Fibroblast of peridontal ligament (primary cell): ENCODE measurements around the gene SYS1.

Source experiments
- DNase-seq: peaks from one replicate; pipeline ENCODE4 v3.0.0-alpha.2; 2010; ENCODE audit errors: extremely low read depth

SYS1 gene

DNA sequence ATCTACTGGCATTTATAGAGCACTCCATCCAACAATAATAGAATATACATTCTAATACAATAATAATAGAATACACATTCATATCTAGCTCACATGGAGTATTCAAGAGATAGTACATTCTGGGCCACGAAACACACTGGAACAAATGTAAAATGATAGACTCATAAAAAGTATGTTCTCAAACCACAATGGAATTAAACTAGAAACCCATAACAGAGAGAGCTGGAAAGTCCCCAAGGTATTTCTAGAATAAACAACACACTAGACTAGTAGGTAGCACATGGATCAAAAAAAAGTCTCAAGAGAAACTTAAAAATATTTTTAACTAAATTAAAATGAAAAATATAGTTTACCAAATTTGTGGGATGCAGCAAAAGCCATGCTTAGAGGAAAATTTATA is 24.3 kb downstream of the SYS1 start:
- no peak for DNase-seq

DNA sequence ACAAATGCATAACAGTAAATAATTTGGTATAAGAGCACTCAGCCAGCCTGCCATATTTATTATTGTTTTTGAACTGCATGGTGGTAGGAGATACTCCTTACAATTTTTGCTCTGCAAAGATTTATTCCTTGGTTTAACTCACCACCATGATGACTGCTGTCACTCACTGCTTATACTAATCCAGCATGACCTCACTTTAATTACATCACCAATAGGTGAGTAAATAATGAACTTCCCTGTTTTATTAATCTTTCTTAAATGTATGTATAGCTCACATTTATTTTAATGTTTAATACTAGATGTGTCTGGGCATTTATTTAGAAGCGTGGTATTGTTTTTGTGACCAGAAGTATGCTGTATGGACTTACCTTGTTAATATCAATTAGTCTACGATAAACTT is 28.0 kb downstream of the SYS1 start:
- DNase-seq, result no peak

DNA sequence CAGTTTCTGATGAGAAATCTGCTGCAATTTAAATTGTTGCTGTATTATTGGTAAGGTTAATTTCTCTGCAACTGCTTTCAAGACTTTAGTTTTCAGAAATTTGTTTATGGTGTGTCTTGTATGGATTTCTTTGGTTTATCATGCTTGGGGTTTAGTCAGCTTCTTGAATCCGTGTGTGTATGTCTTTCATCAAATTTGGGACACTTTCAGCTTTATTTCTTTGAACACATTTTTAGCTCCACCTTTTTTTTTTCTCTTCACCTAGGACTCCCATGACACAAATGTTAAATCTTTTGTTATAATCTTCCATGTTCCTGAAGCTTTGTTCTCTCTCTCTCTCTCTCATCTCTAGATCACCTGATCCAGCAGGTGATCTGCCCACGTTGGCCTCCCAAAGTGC is 28.6 kb downstream of the SYS1 start:
- no peak for DNase-seq

DNA sequence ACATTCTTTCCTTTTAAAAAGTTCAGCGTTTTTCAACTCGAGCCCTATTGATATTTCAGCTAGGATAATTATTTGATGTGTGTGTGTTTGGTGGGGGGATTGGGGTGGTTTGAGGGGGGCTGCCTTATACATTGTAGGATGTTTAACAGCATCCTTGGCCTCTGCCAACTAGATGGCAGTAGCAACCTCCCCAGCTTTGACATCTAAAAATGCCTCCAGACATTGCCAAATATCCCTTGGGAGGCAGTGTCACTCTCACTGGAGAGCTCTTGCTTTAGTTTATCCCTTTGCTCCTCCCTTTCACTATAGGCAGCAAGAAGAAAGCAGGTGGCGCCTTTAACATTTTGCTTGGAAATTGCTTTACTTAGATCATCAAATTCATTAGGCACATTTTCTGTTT is 29.8 kb downstream of the SYS1 start:
- no peak for DNase-seq

DNA sequence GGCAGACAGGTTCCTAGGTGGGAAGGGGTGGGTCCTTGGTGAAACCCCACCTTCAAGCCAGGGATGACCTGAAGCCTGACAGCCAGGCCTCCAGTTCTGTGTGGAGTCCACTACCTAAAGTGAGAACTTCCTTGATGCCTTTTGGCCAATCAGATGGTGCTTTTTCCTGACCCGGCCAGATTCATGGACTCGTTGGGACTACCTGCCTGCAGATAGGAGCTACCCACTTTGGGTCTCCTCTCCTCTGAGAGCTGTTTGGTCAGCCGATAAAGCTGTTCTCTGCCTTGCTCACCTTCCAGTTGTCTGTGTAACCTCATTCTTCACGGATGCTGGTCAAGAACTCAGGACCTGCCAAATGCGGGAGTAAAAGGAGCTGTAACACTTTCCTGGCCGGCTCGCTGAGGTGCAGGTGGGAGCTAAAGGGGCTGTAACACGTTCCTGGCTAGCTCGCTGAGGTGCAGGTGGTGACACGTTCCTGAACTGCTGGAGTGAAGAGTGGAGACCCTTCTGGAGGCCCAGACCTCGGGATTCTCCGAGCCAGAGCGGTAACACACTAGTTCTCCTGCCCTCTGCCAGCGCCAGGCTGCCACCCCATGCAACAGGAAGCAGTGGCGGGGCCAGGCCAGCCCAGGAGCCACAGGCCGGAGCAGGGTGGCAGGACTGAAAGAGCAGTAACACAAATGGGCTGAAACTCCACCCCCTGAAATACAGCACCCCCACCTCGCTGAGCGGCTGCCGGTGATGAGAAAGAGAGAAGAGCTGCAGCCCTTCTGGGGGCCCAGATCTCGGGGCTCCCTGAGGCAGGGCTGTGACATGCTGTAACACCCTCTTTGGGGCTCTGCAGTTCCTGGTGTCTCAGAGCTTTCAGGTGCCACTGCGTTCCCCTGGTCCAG is 31.5 kb downstream of the SYS1 start:
- DNase-seq, result no peak

DNA sequence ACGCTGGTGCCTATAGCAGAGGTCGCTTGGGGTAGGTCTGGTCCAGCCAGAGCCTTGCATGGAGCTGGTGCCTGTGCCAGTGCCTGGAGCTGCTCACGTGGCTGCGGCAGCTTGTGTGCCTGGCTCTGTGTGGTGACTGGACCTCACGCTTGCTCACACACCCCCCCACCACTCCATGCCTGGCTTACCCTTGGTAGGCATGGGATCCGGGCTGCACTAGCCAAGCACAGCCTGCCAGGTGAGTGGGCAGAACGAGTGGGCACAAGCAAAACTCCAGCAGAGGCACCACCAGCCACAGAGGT is 32.1 kb downstream of the SYS1 start:
- no peak for DNase-seq

DNA sequence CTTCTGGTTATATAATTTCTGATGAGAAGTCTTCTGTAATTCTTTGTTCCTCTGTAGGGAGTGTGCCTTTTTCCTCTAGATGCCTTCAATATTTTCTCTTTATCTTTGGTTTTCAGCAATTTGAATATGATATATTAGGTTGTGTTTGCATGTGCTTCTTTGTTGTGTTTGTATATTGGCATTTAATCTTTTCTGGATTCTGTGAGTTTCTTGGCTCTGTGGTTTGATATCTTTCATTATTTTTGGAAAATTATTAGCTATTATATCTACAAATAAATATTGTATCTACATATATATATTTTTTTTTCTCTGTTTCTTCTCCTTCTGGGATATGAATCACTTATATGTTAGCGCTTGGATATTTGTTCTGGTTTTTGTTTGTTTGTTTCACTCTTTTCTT is 36.1 kb downstream of the SYS1 start:
- no peak for DNase-seq

DNA sequence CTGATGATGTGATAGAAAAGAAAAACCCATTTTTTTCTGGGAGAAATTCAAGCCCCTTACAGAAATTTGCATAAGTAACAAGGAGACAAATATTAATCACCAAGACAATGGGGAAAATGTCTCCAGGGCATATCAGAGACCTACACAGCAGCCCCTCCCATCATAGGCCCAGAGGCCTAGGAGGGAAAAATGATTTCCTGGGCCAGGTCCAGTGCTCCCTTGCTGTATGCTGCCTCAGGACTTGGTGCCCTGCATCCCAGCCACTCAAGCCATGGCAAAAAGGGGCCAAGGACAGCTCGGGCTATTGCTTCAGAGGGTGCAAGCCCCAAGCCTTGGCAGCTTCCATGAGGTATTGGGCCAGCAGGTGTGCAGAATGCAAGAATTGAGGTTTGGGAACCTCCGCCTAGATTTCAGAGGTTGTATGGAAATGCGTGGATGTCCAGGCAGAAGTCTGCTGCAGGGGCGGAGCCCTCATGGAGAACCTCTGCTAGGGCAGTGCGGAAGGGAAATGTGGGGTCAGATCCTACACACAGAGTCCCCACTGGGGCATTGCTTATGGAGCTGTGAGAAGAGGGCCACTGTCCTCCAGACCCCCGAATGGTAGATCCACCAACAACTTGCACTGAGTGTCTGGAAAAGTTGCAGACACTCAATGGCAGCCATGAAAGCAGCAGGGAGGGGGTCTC is 37.5 kb downstream of the SYS1 start:
- DNase-seq, result no peak

DNA sequence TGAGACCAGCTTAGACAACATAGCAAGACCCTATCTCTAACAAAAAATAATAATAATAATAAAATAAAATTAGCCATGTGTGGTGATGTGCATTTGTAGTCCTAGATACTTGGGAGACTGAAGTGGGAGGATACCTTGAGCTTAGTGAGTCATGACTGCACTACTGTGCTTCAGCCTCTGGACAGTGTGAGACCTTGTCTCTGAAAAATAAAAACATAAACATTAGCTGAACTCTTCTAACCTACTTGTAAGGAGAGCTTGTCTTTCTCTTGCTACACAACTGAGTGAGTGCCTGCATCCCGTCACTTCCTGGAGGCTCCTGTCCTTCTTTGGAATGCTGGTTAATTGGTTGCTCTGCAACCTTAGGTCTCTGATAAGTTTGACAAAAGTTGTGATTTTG is 40.0 kb downstream of the SYS1 start:
- DNase-seq, result no peak

DNA sequence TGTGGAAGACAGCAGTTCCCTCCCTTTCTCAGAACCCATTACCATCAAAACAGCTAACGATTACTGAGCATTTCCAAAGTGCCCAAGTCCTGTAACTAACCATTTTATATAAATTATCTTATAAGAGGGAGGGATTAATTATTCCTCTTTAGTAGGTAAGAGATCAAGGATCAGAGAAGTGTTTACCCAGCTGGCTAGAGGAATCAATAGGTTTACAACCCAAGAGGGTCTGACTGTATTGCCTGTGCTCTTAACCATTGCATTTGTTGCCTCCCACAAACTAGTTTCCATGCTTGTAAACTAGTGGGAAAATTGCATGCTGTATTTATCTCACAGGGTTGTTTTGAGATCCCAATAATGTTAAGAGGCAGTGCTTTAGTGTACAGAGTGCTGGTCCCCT is 41.5 kb downstream of the SYS1 start:
- DNase-seq, result no peak

DNA sequence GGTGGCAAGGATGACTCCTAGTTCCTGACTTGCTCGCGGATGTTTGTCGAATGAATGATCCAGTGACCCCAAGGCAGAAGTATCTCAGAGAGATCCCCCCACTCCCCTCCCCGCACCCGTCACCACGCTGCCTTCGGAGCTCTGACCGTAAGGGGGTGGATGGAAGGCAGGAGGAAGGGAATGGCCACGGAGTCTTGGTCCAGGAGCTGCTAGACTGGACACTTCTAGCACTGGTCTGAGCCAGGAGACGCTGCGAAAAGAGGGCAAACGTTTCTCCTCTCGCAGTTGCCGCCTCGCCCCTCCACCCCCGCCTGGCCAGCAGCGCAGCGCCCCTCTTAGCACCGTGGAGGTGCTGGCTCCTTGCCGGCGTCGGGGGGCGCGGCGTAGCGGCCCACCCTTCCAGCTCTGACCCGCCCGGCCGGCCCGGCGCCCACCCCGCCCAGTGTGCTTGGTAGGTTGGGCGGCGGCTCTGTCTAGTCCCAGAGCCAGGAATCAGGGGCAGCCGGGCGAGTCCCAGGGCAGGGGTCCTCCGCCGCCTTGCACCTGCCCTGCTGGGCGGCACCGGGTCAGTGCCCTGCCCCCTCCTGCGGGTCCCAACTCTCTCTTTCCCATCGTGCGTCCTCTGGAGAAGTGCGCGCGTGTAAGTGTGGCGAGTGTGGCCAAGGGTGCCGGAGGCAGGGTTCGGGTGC is 42.8 kb downstream of the SYS1 start:
- no peak for DNase-seq

DNA sequence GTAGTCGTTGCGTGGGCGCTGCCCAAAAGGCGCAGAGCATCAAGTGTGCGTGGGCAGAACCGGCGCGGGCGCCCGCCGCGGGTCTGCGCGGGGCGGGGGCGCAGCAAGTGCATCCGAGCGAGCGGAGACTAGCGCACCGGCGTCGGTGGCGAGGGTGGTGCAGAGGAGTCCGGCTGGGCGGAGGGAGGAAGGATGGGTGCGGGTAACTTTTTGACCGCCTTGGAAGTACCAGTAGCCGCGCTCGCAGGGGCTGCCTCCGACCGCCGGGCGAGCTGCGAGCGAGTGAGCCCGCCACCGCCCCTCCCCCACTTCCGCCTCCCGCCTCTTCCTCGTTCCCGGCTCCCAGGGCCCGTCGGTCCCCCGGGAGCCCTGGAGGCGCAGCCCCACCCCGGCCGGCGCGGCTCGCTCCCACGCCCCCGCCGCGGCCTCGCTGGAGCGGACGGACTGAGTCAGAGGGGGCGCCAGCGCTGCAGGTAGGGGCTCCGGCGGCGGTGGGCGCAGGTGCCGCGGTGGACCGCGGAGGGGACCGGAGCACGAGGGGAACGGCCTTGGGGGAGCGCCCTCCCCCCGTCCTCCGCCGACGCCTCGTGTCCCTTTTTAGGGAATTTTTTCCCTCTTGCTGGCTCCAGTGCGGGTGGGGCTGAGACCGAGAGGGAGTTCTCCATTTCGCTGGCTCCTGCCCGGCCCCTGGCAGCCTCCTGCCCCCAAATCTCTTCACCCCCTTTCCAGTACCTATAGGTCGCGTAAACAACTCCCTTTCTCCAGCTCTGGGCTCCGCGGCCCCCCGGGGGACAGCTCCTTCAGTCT is 43.5 kb downstream of the SYS1 start:
- DNase-seq, result no peak

DNA sequence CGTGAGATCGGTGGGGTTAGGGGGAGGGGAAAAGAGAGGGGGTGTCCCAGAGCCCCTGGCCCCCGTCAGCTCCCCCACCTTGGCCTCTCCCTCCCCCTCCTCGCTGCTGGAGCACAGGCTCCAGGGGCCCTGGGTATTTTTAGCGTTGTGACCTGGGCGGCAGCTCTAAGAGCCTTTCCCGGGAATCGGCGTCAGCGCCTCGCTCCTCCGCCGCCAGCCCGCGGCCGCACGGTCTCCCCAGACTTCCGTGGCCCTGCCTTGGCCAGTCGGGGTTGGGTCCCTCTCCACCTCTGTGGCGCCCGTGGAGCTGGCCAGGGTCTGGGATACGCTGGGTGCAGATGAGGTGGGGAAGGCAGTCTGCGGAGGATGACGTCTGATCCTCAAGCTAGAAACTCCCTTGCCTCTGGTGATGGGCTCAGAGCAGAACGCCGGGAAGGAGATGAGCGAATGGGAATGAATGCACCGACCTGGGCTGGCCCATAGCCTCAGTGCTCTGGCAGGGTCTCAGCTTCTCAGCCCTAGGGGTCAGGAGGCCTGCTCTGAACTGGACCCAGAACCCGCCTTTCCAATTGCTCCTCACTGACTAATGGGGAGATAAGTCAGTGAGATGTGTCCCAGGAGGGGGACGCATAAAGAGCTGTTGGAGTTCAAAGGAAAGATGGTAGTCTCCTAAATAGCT is 44.2 kb downstream of the SYS1 start:
- DNase-seq, result peak; percentile 20

DNA sequence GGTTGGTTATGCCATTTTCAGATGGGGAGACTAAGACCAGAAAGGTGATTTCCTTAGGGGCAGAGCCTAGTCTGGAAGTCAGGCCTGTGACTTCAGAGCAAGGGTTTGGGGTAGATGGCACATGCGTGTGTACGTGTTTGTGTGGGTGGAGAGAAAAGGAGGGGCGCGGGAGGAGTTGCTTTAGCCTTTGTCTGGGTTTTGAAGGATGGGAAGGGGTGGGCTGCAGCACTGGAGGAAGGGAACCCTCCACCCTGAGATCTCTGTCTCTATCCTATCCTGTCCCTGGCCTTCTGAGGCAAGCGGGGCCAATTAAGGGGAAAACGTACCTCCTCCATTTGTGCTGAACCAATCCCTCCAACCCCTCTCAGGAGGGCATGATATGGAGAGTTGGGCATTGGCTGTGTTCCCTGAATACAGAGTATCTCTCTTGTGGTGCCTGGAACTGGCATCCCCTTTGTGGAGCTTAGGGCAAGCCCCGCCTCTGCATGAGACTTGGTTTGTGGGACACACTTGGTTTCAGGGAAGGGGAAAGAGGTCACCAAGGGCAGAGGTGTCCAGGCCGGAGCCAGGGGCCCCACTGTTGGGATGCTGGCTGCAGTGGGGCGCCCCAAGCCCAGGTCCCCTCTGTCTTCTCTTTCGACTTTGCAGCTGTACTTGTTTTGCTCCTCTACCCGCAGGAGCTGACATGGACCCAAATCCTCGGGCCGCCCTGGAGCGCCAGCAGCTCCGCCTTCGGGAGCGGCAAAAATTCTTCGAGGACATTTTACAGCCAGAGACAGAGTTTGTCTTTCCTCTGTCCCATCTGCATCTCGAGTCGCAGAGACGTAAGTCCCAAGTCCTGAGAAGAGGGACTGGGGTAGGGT is 45.1 kb downstream of the SYS1 start, which contains the start of gene DBNDD2:
DBNDD2 (plus strand) TSS at position 507 of the 863 bp plus-strand sequence; CDS start at position 686, 179 bp downstream.
- no peak for DNase-seq

DNA sequence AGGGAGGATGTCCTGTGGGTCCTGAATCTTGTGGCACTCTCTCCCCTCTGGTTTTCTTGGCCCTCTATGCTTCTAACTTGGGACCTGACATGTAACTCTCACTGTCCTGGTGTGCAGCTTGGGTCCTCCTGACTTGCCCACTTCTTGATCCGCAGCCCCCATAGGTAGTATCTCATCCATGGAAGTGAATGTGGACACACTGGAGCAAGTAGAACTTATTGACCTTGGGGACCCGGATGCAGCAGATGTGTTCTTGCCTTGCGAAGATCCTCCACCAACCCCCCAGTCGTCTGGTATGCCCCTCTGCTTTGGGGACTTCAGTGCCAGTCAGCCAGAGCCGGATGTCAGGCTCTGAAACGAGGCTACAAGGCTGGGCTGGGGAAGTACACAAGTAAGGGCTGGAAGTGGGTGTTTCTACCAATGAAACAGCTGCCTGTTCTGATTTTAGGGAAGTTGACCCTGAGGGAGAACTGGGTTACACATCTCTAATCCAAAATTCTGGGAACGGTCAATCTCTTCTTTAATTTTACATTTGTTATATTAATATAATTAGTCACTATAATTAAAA is 45.8 kb downstream of the SYS1 start:
- no peak for DNase-seq

DNA sequence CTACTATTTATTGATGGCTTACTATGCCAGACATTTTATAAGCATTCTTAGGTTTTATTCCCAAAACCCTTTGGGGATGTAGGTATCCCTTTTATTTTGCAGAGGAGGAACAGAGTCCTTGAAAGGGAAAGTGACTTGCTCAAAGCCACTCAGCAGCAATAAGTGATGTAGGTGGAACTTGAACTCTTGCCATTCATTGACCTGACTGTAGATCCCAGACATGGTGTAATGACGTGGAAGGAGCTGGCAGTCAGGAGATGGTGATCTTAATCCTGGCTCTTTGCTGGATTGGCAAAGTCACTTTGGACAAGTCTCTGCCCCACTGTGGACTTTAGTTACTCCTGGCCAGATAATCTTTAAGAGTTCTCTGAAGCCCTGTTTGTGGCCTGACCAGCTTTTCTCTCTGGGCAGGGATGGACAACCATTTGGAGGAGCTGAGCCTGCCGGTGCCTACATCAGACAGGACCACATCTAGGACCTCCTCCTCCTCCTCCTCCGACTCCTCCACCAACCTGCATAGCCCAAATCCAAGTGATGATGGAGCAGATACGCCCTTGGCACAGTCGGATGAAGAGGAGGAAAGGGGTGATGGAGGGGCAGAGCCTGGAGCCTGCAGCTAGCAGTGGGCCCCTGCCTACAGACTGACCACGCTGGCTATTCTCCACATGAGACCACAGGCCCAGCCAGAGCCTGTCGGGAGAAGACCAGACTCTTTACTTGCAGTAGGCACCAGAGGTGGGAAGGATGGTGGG is 46.7 kb downstream of the SYS1 start:
- DNase-seq, result no peak

DNA sequence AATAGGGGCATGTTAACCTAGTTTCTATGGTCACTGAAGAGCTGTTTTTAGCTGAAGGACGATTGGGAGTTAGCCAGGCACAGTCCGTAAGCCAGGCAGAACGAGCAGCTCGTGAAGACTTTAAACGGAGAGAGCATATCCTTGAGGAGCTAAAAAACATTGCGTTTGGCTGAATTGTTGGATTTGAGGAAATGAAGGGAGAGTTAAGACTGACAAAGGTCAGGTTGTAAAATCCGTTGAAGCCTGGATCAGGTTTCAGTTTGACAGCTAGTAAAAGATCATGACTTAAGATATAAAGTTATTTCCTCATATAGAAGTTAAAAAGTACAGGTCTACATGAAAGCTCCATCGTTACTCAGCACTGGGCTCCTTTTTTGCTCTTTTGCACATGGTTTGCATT is 47.9 kb downstream of the SYS1 start:
- DNase-seq, result no peak

DNA sequence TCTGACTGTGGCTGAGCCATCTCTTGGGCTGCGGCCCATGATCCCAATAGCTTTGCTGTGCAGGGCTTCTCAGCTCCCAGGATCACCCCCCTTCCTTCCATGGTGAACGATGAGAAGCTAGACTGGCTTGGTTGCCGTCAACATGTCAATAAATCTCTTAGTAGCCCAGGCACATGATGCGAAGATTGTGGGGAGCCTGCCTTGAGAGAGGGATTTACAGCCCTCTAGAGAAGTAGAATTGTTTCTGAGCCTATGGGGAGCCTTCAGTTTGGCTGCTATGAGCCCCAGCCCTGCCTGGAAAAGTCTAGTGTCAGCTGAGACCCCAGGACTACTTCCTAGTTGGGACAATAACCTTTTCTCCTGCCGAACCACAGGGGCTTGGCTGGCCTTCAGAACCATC is 49.7 kb downstream of the SYS1 start:
- no peak for DNase-seq

DNA sequence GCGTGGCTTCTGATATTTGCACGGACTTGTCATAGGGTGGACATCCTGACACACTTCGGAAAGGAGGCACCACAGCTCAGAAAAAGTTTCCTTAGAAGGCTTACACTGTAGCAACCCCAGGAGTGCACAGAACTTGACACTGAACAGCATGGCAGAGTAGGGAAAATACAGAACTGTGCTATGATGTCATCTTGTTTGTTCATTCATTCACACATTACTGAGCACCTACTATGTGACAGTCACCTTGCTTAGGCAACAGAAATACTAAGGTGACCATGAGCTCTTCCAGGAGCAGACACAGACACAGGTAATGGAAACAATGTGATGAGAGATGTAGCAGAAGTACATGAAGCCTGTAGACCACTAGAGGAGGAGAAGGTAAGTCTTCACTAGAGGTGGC is 50.5 kb downstream of the SYS1 start:
- DNase-seq, result no peak
